Epithelial cell of prostate (primary cell): ENCODE measurements around the gene SMCP.

Source experiments
- DNase-seq: peaks from one replicate; pipeline ENCODE4 v3.0.0-alpha.2; 2011; ENCODE audit warnings: low read depth, low spot score
- H3K27ac ChIP-seq: fragments of 450-650 bp; 2 replicates; pipeline ENCODE4 v1.5.1; 2017; ENCODE audit warnings: mild to moderate bottlenecking

The SMCP gene

DNA sequence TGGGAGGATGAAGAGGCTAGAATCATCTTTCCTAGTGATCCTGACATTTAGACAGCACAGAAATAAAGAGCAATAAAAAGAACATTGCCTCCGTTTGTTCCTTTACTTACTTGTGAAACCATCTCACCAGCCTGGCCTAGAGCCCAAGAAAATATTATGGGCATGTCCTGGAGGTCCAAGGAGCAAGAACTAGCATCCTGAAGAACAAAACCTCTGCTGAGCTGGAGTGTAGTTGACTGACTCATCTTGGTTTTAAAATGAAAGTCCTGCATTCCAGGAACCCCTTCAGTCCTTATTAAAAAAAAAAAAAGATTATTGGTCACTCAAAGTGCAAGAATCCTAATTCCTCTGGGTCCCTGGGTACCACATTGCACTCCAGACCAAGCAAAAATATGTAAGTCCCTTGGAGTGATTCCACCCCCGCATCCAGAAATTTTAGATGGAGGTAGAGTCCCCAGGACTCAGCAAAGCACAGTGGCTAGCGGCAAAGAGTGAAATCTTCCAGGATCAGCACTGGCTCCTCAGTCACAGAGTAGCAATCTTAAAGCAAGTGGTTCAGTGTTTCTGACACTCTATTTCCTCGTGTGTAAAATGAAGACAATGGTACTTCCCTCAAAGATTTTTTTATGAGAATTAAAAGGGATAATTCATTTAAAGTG lies 7.0 kb downstream of the SMCP start:
- peak overlapping the region; percentile 26 for H3K27ac ChIP-seq
- no peak for DNase-seq

DNA sequence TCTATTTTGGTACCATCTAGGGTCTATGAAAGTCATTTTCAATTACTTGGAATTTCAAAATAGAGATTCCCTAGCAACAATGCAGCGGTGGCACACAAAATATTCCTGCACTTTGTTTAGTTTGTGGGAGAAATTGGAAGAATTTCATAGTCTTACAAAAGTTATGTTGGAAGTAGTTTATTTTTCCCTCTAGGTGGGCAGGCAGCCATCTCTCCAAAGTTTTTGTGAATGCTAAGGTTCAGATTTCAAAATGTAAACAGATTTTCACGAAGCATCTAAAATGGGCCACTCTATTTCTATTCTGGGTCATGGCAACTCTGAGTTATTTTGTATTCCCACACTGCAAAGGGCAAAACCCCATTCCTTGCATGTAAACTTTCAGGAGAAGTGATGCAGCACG lies 8.0 kb downstream of the SMCP start:
- DNase-seq, result no peak
- no peak overlapping the region for H3K27ac ChIP-seq

DNA sequence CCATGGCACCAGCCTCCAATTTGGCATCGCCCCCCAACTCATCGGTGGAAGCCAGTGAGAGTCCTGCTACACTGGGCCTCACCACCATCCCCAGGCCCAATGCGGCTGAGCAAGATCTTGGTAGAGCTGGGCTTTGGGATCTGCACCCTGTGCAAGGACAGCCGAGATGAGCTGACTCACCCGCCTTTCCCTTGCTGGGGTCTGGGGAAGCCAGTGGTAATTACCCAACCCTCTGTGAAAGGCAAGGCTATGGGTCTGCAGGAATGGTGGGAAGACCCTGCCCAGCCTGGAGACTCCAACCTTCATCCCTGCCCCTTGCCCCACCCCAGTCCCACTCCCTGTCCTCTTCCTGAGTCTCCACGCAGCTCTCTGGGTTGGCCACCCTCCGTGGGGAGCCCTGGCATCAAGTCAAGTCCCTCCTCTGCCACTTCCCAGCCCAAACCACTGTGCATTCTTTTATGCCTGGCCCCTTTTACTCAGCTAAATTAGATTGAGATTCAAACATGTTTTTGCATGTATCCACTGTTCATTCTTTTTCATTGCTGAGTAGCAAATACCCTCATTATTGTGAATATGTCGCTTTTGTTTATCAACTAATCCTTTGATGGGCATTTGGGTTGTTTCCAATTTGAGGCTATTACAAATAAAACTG lies 8.8 kb downstream of the SMCP start:
- peak overlapping the region; percentile 27 for H3K27ac ChIP-seq
- DNase-seq, result no peak

DNA sequence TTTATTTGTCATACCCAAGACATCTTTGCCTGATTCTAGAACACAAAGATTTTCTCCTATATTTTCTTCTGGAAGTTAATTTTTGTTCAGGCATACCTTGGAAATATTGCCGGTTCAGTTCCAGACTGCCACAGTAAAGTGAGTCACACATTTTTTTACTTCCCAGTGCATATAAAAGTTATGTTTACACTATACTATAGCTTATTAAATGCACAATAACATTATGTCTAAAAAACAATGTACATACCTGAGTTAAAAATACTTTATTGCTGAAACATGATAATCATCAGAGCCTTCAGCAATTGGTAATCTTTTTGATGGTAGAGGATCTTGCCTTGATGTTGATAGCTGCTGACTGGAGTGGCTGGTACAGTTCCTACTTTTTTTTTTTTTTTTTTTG lies 10.0 kb downstream of the SMCP start:
- H3K27ac ChIP-seq, result no peak overlapping the region
- no peak for DNase-seq

DNA sequence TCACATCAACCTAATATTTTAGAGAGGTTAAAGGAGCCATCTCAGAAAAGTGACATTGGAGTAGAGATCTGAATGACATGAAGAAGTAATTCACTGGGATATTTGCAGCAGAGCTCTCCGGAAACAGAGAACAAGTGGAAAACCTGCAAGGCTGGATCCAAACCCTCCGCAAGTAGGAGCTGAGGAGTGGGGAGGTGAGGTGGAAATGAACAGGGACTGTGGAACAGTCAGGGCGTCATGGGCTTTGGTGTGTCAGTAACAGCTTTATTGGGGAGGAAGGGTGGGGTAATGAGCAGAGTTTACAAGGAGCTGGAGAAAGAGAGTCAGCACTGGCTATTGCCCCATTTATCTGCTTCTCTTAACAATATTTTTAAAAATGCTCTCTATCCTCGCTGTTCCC lies 20.9 kb downstream of the SMCP start:
- no peak for DNase-seq

DNA sequence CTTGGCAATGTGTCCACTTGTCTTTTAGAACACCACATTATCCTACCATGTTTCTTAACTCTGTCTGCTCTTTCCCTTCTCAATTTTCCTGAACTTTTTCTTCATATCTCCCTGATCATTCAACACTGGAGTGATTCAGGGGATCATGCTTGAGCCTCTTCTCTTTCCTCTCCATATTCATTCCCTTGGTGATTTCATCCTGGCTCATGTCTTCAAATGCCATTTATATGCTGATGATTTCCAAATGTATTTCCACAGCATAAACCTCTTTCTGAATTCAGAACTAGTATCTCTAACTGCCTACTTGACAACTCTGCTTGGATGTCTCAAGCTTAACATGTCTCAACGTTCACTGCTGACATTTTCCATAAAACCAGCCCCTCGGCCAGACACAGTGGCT lies 21.8 kb downstream of the SMCP start:
- DNase-seq, result no peak
- no peak overlapping the region for H3K27ac ChIP-seq

More for the DNA sequence above, 20.9 kb downstream of the SMCP start:
- no peak overlapping the region for H3K27ac ChIP-seq

DNA sequence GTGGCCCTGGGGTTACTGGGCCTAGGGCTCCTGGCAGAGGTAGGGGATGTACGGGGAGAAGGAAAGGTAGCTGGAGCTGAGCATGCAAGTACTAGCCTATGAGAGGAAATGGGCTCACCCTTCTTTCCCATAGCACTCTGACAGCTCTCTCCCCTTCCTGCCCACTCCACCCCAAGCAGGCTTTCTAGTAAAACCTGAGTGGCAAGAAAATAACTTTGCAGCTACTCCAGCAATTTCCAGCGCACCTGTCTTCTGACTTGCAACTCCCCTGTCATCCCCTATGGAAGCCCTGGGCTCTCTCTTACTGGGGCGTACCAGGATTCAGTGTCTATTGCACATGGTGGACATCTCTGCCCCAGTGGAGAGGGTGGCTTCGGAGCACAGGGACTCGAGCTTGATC lies 23.5 kb downstream of the SMCP start:
- no peak overlapping the region for H3K27ac ChIP-seq
- DNase-seq, result no peak

DNA sequence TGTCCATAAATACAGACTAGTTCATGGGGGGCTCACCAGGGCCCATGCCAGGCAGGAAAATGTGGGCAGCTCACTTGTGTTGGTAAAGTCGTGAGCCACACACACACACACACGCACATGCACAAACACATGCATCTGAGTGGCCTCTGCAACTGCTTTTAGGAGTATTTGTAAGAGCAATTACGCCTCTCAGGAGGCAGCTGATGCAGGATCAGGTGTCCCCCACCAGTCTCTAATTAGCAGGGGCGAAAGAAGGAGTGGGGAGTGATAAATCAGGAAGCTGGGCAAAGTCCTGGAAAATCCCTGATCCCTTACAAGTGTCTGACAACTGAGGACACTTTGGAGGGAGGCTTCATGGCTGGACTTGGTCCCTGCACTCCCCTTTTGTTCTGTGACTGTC lies 24.5 kb downstream of the SMCP start:
- H3K27ac ChIP-seq, result no peak overlapping the region
- no peak for DNase-seq

DNA sequence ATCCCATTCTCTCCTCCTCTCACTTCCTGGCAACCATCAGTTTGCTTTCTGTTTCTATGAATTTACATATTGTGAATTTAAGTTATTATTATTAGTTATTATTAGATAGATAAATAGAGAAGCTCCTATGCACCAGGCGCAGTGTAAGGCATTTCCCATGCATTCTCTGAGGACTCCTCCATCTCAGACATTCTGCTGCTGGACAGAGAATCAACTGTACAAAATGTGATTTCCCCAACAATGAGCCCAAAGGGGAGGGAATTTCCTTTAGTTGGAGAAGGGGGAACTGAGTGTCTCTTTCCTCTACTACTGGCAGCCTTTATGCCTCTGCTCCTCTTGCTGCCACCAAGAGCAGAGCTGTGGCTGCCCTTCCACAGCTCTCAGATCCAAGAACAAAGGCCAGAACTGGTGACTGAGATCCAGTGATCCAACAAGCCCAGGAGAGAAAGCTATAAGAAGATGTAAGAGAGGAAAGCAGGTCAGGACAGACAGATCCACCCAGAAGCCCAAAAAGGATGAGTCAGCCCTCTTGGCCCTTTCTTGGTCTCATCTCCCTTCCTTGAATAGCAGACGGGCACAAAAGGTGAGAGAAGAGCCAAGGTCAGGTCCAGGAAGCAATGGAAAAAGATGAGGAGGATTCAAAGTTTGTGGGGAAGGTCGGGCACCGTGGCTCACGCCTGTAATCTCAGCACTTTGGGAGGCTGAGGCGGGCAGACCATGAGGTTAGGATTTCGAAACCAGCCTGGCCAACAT lies 26.7 kb downstream of the SMCP start:
- DNase-seq, result no peak
- peak overlapping the region; percentile 96 for H3K27ac ChIP-seq

DNA sequence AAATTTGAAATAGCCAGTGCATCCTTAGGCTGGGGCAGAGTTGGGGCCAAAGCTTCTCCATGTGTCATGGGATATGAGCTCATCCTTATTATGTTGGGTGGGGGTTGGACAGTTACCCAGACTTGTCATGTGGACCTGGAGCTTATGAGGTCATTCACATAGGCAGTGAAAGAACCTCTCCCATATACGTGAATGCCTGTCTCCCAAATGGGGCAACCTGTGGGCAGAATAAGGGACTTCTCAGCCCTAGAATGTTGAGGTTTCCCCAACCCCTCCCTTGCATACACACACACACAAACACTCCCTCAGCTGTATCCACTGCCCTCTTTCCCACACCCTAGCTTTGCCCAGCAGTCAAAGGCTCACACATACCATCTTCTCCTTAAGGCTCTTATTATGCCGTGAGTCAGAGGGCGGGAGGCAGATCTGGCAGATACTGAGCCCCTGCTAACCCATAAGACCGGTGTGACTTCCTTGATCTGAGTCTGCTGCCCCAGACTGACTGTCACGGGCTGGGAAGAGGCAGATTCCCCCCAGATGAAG lies 28.0 kb downstream of the SMCP start:
- peak; percentile 100 for DNase-seq
- peak overlapping the region; percentile 96 for H3K27ac ChIP-seq

DNA sequence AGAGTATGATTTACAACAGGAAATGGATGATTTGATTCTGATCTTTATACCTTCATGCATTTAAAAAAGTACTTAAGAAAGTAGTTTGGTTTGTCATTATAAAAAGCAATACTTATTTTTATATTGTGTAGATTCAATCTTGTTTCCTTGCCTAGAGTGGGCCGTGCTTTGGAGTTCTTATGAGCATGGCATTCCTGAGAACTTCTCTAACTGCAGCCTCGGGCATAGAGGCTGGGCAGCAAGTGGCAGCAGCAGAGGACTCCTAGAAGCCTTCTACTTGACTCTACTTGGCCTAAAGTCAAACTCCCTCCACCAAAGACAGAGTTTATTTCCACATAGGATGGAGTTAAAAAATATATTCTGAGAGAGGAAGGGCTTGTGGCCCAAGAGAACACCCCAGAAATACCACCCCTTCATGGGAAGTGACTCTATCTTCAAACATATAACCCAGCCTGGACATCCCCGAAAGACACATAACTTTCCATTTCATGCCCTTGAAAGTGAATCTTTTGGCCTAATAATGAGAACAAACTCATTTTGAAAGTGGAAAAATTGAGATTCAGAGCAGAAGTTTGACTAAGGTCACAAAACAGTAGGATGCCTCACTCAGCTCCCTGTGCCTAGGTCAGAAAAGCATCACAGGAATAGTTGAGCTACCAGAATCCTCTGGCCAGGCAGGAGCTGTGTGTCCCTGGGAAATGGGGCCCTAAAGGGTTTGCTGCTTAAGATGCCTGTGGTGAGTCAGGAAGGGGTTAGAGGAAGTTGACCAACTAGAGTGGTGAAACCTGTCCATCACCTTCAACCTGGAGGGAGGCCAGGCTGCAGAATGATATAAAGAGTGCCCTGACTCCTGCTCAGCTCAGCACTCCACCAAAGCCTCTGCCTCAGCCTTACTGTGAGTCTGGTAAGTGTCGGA lies 29.8 kb downstream of the SMCP start, which contains the start of gene IVL:
Gene IVL (plus strand): TSS at position 861 of the 916 bp plus-strand sequence. CDS start 1,252 bp downstream, outside the sequence.
- H3K27ac ChIP-seq, result peak within 1 kb of the TSS; percentile 96
- DNase-seq, result peak; percentile 81

DNA sequence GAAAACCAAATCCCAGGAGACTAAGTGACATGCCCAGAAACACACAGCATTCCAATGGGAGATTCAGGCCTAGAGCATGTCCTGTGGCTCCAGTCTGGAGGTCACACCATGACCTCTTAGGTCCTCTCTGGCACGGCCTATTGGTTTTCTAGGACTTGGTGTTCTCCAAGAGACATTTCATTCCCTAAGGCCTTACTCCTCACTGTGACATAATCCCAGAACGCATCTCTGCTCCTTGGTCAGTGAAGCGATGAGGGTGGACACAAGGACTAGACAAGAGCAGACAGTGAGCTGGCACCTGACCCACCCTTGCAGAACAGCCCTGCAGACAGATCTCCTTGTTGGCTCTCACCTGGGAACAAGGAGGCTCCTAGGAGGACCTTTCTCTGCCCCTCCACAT lies 31.1 kb downstream of the SMCP start:
- no peak for DNase-seq
- H3K27ac ChIP-seq, result peak overlapping the region; percentile 96

DNA sequence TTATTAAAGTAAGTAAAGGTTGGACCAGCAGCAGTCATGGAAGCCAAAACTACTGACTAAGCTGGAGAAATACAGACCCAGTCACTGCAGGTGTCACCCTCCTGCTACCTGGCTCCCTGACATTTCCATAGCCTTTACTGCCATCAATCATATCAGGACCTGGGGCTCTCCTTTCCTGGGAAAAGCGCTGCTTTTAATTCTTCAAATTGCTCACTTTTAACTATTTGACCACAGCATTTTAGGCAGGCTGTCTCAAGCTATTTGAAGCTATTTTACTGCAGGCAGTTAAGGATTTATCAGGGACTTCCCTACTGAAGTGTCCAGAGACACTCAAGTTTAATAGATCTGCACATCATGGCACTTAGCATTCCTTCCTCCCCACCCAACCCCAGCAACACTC lies 34.3 kb downstream of the SMCP start:
- peak overlapping the region; percentile 40 for H3K27ac ChIP-seq
- no peak for DNase-seq

DNA sequence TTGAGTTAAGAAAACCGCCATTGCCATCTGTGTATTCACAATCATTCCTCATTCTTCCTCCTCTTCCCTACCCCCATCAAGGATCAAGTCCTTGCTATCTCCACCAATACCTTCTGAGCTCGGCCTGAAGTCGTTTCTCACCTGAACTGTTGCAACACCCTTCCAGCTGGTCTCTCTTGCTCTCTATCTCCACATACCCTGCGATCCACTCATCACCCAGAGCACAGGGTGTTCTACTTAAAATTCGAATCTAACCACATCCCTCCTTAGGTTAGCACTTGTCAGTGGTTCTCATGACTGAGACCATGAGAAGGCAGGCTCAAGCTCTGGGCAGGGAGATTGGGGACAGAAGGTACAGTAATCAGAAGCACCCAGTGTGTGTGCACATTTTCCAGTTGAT lies 34.8 kb downstream of the SMCP start:
- no peak for DNase-seq
- H3K27ac ChIP-seq, result peak overlapping the region; percentile 40

DNA sequence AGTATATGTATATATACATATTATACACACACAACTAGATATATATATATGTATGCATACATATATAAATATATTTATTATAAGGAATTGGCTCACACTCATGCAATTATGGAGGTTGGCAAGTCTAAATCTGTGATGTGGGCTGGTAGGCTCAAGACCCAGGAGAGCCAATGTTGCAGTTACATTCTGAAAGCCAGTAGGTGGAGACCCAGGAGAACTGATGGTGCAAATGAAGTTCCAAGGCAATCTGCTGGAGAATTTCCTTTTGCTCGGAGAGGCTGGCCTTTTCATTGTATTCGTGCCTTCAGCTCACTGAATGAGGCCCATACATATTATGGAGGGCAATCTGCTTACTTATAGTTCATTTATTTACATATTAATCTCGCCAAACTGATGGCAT lies 39.7 kb downstream of the SMCP start:
- no peak overlapping the region for H3K27ac ChIP-seq
- DNase-seq, result no peak

DNA sequence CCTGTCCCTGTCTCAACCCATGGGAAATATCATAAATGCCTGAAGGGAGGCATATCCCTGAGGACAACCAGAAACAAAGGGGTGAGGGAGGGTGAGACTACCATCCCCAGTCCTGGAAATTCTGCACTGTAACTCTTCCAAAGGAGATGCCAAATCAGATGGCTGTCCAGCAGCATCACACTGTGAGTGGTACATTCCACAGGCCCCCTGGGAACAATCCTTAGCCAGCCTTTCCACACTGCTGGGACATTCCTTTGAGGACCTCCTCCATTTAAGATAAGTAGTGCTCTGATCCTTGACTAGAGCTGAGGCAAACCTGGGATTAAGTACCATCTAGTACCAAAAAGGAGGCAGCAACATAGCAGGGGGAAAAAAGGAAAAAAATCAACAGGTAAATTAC lies 40.9 kb downstream of the SMCP start:
- H3K27ac ChIP-seq, result no peak overlapping the region
- no peak for DNase-seq

DNA sequence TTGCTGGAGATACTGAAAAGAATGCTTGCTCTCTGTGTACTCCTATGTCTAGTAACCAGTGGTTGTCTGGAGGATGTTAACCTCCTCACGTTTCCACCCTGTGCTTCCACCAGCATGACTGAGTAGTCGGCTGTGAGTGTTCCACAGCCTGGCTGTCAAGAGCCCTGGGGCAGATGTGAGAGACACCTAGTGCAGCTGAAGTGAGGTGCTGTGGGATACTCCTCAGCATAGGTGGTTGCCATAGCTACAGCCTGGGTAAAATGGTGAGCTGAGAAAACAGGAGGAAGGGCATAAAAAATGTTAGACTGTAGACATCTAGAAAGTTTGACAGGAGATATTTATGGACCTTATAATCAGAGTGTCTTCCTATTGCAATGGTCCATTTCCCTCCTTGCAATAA lies 46.1 kb downstream of the SMCP start:
- H3K27ac ChIP-seq, result no peak overlapping the region
- no peak for DNase-seq

DNA sequence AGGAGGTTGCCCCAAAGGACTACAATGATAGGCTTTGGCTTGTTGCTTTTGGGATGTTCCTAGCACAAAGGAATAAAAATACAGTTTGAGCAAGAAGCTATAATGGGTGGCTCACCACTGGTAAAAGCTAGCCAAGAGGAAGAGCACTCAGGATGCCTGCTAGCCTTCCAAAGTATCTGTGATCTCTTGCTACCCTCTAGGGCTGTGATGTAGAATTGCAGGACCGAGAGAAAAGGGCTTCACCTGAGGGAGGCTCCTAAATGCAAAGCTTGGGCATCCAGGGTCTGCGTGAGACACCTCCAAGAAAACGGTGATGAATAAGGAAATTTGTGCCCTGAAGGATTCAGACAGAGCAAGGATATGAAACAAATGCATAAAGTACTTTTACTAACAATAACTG lies 48.0 kb downstream of the SMCP start:
- DNase-seq, result no peak
- H3K27ac ChIP-seq, result no peak overlapping the region

DNA sequence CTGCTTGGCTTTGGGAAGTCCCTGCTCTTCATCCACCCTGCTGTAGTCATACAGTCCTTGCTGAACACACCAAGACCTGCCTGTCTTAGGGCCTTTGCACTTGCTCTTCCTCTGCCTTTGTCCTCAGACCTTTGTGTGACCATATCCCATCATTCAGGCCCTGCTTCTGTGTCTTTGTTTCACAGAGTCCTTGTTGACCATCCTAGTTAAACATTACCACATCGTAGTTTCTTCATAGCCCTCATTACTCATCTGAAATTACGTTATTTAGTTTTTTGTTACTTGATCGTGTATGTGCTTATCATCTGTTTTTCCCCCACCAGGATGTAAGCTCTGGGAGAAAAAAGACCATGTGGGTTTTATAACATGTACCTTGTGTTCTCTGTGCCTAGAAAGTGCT lies 50.5 kb downstream of the SMCP start:
- H3K27ac ChIP-seq, result peak overlapping the region; percentile 22
- DNase-seq, result no peak

DNA sequence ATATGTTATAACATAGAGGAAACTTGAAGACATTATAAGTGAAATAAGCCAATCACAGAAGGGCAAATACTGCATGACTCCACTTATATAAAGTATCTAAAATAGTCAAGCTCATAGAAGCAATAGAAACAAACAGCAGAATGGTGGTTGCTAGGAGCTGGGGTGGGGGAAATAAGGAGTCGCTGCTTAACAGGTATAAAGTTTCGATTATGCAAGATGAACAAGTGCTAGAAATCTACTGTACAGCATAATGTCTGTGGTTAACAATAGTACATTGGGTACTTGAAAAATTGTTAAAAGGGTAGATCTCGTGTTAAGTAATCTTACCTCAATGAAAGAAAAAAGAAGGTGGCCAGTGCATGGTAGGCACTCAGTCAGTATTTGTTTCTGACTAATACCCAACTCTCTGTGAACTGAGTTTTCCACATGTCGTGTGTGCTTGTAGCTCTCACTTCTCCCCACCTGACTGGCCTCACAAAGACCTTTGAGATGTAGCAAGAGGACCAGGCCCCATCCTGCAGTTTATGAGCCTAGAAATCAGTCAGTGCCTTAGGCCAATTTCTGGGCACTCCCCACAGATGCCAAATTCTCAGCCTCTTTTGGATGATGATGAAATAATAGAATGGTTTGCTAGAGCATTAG lies 54.2 kb downstream of the SMCP start:
- peak; percentile 88 for DNase-seq
- H3K27ac ChIP-seq, result peak overlapping the region; percentile 74
